HepG2 (cell line): ENCODE results near the gene TBL2. TPM values are rescaled to one million over a fixed set of nuclear protein-coding genes. Genes with fewer than 3 reads are reported as not detected.

ENCODE experiments used
- BATF2 ChIP-seq: sonication (generic); formaldehyde crosslinking; IDR thresholded peaks from 2 replicates; pipeline ENCODE4 v1.8.0; 2022; ENCODE audit warnings: mild to moderate bottlenecking, missing genetic modification reagents, moderate library complexity
- BCL3 ChIP-seq: sonication (generic); formaldehyde crosslinking; IDR thresholded peaks from 2 replicates; pipeline ENCODE4 v1.5.1; 2020; ENCODE audit warnings: mild to moderate bottlenecking, missing genetic modification reagents, moderate library complexity
- FOXO1 ChIP-seq: sonication (generic); formaldehyde crosslinking; IDR thresholded peaks from 2 replicates; pipeline ENCODE4 v1.4.0; 2020; ENCODE audit warnings: missing genetic modification reagents
- IRF1 ChIP-seq: sonication (generic); formaldehyde crosslinking; IDR thresholded peaks from 2 replicates; pipeline ENCODE4 v1.4.0; 2020; ENCODE audit warnings: low read depth, mild to moderate bottlenecking, missing genetic modification reagents
- MATR3 ChIP-seq: sonication (generic); formaldehyde crosslinking; IDR thresholded peaks from 2 replicates; pipeline ENCODE4 v1.4.0; 2020; ENCODE audit warnings: missing genetic modification reagents
- MTA3 ChIP-seq: sonication (generic); formaldehyde crosslinking; IDR thresholded peaks from 2 replicates; pipeline ENCODE4 v1.4.0; 2020; ENCODE audit warnings: missing genetic modification reagents
- MXD1 ChIP-seq: sonication (generic); formaldehyde crosslinking; IDR thresholded peaks from 2 replicates; pipeline ENCODE4 v1.4.0; 2020; ENCODE audit warnings: mild to moderate bottlenecking, missing genetic modification reagents
- NFE2L2 ChIP-seq: fragments of 150-350 bp; IDR thresholded peaks from 2 replicates; pipeline ENCODE4 v1.6.1; 2014; ENCODE audit warnings: low read length
- NRL ChIP-seq: sonication (generic); formaldehyde crosslinking; IDR thresholded peaks from 2 replicates; pipeline ENCODE4 v1.5.0; 2020; ENCODE audit warnings: missing genetic modification reagents, mild to moderate bottlenecking, moderate library complexity, borderline replicate concordance
- PAWR ChIP-seq: sonication (generic); formaldehyde crosslinking; IDR thresholded peaks from 2 replicates; pipeline ENCODE4 v1.4.0; 2020; ENCODE audit warnings: missing genetic modification reagents, mild to moderate bottlenecking, borderline replicate concordance
- POGZ ChIP-seq: sonication (generic); formaldehyde crosslinking; IDR thresholded peaks from 2 replicates; pipeline ENCODE4 v1.4.0; 2020; ENCODE audit warnings: mild to moderate bottlenecking, missing genetic modification reagents
- RCOR2 ChIP-seq: IDR thresholded peaks from 2 replicates; pipeline ENCODE4 v1.6.1; 2016; ENCODE audit warnings: missing biosample characterization, missing genetic modification reagents
- RELA ChIP-seq: sonication (generic); formaldehyde crosslinking; IDR thresholded peaks from 2 replicates; pipeline ENCODE4 v1.4.0; 2020; ENCODE audit warnings: missing genetic modification reagents
- TERF1 ChIP-seq: sonication (generic); formaldehyde crosslinking; IDR thresholded peaks from 2 replicates; pipeline ENCODE4 v1.8.0; 2022; ENCODE audit warnings: mild to moderate bottlenecking, missing genetic modification reagents, moderate library complexity
- ZNF142 ChIP-seq: sonication (generic); formaldehyde crosslinking; IDR thresholded peaks from 2 replicates; pipeline ENCODE4 v1.4.0; 2020; ENCODE audit warnings: missing genetic modification reagents
- ZNF256 ChIP-seq: sonication (generic); formaldehyde crosslinking; conservative IDR thresholded peaks from 2 replicates; pipeline ENCODE4 v1.4.0; 2020; ENCODE audit warnings: missing genetic modification reagents
- ZNF546 ChIP-seq: sonication (generic); formaldehyde crosslinking; conservative IDR thresholded peaks from 2 replicates; pipeline ENCODE4 v1.8.1; 2023; ENCODE audit warnings: mild to moderate bottlenecking, missing genetic modification reagents
- ZNF674 ChIP-seq: sonication (generic); formaldehyde crosslinking; IDR thresholded peaks from 2 replicates; pipeline ENCODE4 v1.5.0; 2020; ENCODE audit warnings: low read depth, mild to moderate bottlenecking, missing genetic modification reagents
- polyA plus RNA-seq, 8 experiments: library from polyadenylated mRNA; depleted of rRNA in 3 of 8; stranded (reverse) in 7 of 8; unstranded in 1 of 8; fragments of >200 nt; fragmentation: Illumina TruSeq in 4 of 8; extraction: Trizol in 4 of 8; gene quantifications; 2 replicates each; pipeline versions ENCODE4 v1.2.1 to v1.2.3, GENCODE V29; 2011 to 2016; ENCODE audit warnings: low read depth in 4 of 8, missing spikeins in 1 of 8, mixed read lengths in 1 of 8; ENCODE audit not compliant: insufficient read depth in 1 of 8
- total RNA-seq, 5 experiments: library from RNA; depleted of rRNA; stranded (reverse); fragments of >200 nt; fragmentation: Illumina TruSeq; extraction: Trizol; gene quantifications; 2 replicates each; pipeline ENCODE4 v1.2.3, GENCODE V29; 2016; ENCODE audit warnings: low read depth in 1 of 5

The TBL2 gene
- total and polyA plus RNA-seq, 2 of the 13 experiments (the other 11 are each of a cell fraction or from before 2014, with no cell fraction given), result 43.4 to 47.2 TPM

- TF ChIP-seq TERF1 (CRISPR knock-in tag), result no peak
- TF ChIP-seq ZNF546 (CRISPR knock-in tag), result no peak; the same call in 1 of the 2 replicates
- TF ChIP-seq MXD1 (CRISPR knock-in tag), result no peak; the same call in 1 of the 2 replicates
- no peak for TF ChIP-seq MATR3 (CRISPR knock-in tag)
- peak; percentile 44; the same call in 1 of the 2 replicates for TF ChIP-seq BCL3
- TF ChIP-seq ZNF674 (CRISPR knock-in tag), result 0 out of 2 replicates have a peak, but pooled peaks have one; percentile 3
- TF ChIP-seq IRF1 (CRISPR knock-in tag), result no peak
- peak; percentile 77; the same call in 1 of the 2 replicates for TF ChIP-seq FOXO1 (CRISPR knock-in tag)
- TF ChIP-seq NFE2L2, result no peak
- TF ChIP-seq ZNF256 (CRISPR knock-in tag), result 0 out of 2 replicates have a peak, but pooled peaks have one; percentile 8
- no peak for TF ChIP-seq BATF2
- no peak for TF ChIP-seq RELA (CRISPR knock-in tag)
- TF ChIP-seq MTA3 (CRISPR knock-in tag), result no peak
- no peak for TF ChIP-seq PAWR (CRISPR knock-in tag)
- TF ChIP-seq ZNF142 (CRISPR knock-in tag), result no peak; the same call in none of the 2 replicates
- TF ChIP-seq RCOR2 (CRISPR knock-in tag), result peak; percentile 74
- TF ChIP-seq NRL (CRISPR knock-in tag), result peak; percentile 95
- peak; percentile 81 for TF ChIP-seq POGZ (CRISPR knock-in tag)
These were observed 44.8 kb upstream of the TBL2 start (continued) for GRCh38 chr7:73622909-73623797.
